Right renal pelvis (tissue), 4 donors: ENCODE results near the gene CPNE7. TPM values are rescaled to one million over a fixed set of nuclear protein-coding genes. Genes with fewer than 3 reads are reported as not detected.
A peak's percentile ranks its signal among the peaks of the same experiment; 100 is the strongest.

ENCODE experiments used
- DNase-seq, 4 donors: peaks; one replicate each; pipeline ENCODE4 v3.0.0-alpha.2; 2013; ENCODE audit warnings: low read depth in 4 of 4, low spot score in 3 of 4, missing footprints in 1 of 4
- polyA plus RNA-seq, 4 donors: library from polyadenylated mRNA; unstranded; fragments of 120-200 nt; gene quantifications; one replicate each; pipeline ENCODE4 v1.2.1, GENCODE V29; 2013; ENCODE audit not compliant: insufficient read length in 4 of 4

Gene CPNE7
- polyA plus RNA-seq, 4 donors: 2.8 to 4.1 (median 2.9) TPM

DNA sequence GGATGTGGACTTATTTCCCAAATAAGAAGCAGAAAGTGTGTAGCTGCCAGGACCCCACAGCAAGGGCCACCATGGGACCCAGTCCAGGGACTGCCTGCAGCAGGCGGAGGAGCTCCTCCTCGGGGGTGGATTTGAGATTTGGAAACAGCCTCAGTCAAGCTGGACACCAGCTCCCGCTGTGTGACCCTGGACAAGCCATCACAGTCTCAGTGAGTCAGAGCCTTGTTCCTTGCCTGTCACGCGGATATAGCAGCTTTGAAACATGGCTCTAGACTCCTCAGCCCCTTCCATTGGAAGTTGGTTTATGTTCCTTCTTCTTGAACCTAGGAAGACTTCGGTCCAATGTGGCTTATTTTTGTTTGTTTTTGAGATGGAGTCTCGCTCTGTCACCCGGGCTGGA, 25.4 kb downstream of the CPNE7 start:
- no peak for DNase-seq

DNA sequence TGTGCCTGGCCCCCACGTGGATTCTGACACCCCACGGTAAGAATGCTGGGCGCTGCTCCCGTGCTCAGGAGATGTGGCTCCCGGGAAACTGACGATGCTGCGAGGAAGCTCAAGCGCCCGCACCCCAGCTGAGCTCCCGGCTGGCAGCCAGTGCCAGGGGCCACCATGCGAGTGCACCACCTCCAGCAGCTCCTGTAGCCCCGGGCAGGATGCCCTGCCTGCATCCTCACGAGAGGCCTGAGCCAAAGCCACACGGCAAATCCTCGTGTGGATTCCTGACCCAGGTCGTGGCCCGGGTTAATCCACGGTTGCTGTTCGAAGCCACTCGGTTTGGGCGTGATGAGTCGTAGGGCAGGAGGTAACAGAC, 26.3 kb downstream of the CPNE7 start:
- no peak for DNase-seq

DNA sequence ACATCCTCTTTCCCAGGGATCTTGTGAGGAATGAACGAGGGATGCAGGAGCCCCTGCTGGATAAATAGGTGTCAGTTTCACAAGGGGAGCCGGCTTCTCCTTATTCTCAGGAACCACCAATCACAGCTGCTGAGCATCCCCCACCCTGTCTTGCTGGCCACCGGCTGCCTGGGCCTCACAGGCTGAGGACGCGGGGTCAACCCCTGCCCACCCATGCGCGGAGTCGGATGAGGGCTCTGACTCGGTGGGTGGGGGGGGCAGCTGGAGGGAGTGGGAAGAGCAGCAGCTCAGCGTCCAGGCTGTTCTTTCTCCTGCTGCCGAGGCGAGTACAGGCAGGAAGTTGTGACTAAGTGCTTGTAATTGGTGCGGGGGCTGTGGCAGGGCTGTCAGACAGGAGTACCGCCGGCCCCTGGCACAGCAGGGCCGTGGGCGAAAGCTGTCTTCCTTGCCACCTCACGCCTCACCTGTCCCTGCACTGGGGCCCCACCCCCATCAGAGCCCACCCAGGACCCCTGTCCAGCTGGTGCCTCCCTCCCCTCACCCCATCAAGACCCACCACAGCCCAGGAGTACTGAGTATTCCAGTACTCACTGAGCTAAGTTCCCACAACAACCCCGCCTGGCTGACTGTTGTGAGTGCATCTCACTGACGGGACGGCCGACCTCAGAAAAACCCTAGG, 26.9 kb downstream of the CPNE7 start:
- peak; percentile 70 to 82 (median 78) for DNase-seq

DNA sequence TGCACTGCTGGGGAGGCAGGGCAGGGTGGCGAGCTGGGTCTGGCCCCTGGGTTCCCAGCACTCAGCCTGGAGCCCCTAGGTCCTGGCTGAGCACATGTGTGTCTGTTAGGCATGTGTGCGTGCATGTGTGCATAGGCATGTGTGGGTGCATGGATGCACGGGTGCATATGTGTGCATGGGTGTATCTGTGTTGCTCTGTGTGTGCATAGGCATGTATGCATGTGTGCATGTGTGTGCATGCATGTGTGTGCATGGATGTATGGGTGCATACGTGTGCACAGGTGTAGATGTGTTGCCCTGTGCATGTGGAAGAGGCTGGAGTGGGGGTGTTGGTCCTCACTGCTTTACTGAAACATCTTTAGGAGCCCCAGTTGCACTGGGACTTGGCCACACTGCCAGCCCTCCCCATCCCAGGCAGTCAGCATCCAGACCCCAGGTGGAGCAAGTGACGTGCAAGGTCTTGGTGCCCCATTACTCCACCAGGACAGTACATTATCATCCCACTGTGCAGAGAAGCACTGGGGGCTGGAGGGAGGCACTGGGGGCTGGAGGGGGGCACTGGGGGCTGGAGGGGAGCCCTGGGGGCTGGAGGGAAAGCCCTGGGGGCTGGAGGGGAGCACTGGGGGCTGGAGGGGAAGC, 27.5 kb downstream of the CPNE7 start:
- DNase-seq: no peak

DNA sequence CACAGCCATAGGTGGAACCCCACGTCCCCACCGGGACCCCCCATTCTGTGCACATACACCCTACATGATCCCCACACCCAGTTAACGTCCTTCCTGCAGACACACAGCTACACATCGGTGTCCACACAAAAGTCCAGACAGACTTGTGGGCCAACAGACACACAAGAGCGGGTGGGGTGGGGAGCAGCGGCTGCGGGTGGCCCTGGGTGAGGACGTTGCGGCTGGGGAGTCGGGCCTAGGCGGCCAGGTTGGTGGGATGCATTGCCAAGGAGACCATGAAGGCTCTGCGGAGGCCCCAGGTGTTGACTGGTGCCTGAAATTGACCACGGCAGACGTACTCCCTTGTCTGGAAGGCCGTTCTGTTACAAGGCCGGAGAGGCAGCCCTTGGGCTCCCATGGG, 29.2 kb downstream of the CPNE7 start:
- no peak for DNase-seq

DNA sequence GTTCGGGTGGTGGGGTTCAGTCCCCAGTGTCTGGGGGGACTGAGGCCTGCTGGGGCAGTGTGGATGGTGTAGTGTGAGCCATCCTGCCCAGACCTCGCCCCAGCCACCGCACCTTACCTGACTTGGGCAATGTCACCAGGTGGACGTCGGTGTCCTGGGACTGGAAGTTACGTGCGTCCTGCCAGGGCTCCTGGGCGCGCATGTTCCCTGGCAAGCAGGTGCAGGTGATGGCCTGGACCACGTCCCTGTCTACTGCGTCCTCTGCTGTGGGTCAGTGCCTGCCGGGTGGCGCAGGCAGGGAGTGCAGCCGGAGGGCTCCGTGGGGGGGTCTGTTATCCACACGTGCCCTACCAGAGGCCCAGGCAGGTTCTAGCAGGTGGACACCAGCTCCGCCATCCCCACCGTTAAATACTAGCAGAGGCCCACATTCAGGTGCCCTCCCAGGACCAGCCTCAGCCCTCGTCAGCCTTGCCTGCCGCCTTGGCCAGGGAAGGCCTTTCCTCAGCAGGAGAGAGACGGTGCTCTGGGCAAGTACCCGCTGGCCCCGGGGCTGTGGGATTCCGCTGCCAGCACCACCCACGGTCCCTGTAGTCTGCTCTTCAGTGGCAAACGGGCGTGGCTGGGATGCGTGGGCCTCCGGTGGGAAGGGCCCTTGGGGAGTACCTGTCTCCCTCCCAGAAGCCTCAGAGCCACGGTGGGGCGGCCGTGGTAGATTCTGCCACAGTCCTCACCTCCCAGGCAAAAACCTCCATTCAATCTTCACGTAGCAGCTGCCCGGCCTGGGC, 29.8 kb downstream of the CPNE7 start:
- DNase-seq: no peak

DNA sequence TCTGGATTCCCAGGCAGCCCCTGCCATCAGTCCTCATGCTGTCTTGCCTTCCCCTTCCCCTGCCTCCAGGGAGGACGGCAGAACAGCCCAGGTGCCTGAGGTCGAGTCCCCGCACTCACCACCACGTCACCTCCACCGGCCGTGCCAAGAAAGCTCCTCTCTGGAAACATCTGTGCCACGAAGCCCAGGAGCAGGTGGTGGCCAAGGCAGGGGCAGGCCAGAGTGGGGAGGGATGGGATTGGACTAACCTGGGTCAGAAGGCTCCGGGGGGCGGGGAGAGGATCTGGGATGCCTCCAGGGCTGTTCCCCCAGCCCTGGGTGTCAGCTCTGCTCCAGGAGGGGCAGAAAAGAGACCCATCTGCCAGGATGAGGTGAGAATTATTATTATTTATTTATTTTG, 30.4 kb downstream of the CPNE7 start:
- DNase-seq: no peak

DNA sequence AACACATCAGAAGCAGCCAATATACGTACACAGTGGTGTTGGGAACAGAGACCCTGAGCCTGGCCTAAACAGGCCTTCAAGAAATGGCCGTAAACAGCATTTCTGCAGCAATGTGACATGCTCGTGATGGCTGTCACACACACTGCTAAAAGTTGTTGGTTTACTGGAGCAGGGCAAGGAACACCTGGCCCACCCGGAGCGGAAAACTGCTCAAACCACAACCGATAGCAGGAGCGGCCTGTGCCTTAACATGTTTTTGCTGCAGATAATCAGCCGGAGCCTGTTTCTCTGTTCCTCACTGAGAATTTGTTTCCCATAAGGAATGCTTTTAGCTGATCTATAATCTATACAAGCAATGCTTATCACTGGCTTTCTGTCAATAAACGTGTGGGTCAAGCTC, 31.9 kb downstream of the CPNE7 start:
- no peak for DNase-seq

DNA sequence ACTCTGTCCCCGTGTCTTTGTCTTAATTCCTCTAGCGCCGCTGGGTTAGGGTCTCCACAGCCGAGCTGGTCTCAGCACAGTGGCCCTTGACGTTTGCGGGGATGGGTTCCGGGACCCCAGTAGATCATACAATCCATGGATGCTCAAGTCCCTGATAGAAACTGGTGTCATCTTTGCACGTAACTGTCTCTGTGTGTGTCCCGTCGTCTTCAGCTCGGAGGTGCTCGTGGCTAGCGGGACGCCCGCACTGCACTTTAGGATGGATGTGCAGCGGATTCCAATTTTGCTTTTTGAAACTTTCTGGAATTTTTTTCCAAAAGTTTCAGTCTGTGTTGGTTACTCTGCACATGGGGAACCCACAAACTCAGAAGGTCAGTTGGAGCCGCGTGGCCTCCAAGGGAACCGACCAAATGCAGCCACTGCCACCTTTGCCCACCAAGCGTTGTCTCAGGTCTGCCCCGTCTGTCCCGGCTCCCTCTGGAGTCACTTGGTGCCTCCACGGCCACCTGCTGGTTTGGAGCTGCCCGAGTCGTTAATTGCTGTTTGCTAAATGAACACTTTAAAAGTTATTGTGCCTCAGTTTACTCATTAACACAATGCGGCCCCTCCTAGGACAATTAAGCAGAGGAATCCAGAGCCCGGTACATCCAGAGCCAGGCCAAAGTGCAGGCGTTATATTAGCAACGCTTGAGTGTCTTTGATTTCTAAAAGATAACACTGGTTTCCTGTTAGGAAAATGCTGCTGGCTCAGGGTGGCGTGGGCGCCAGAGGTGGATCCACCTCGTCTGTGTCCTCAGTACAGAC, 32.6 kb downstream of the CPNE7 start:
- no peak for DNase-seq

DNA sequence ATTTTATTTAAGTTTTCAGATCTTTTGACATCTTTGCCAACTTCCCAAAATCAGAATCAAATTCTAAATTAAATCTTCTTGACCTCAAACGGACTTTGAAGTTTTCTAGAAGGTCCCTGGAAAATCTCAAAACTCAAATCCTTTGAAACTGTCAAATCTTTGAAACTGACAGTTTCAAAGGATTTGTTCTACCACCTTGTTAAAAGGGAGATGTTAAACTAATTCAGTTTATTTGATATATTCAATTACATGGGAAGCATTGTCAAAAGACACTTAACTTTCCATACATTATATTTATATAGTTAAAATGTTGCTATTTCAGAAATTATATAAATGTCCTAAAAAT, 34.5 kb downstream of the CPNE7 start:
- DNase-seq: no peak

DNA sequence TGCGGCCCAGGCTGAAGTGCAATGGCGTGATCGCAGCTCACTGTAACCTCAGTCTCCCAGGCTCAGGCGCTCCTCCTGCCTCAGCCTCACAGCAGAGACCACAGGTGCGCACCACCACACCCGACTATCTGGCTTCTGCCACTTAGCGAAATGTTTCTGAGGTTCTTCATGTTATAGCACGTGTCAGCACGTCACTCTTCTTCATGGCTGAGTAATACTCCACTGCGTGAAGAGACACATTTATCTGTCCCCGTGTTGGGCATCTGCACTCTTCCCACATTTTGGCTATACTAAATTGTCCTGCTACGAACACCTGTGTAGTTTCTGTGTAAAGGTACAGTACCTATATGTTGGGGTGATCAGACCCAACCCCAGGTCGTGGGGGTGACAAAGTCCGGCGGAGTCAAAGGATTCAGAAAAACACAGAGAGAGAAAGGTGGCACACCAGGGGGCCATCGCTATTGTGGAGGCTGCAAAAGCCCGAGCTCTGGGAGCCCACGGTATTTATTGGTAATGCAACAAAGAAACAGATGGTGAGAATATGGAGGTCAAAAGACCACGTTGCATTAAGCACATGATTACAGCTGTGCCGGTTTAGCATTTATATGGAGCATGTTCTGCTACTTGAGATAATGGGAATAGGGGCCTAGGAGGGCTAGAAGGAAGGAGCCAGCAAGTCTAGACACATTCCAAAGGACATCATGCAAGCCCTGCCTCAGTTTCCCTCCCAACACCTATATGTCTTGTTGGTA, 37.0 kb downstream of the CPNE7 start:
- no peak for DNase-seq

DNA sequence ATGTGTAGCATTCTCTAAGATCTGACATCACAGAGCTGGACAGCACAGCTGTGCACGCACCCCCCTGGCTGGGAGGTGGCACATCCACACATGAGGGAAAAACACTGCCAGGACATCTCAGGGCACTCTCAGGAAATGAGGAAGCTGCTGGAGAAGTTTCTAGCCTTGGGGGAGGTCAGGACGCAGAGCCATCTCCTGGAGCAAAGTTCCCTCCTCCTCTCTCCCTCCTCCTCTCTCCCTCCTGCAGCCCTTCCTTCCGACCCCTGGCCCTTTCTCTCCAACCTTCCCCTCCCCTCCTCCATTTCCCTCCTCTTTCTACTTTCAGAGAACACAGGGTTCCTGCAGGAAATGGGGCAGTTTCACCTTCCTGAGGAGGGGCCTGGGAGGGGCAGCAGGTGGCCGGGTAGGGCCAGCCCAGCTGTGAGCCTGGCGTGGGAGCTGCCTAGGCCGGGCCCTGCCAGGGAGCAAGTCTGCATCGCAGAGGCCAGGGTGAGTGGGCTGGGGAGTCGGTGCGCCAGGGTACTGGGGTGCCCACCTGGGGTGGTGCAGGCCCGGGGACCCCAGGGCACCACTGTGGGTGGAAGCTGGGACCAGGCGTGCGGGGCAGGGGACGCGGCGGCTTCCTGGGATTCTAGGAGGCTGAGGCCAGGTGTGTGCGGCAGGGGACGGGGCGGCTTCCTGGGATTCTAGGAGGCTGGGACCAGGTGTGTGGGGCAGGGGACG, 37.8 kb downstream of the CPNE7 start, which contains the start of gene DPEP1:
DPEP1 (plus strand) TSS at position 412 of the 723 bp plus-strand sequence. CDS start 16,769 bp downstream, outside the sequence.
- peak in 1 of 4 donors; percentile 40 for DNase-seq

DNA sequence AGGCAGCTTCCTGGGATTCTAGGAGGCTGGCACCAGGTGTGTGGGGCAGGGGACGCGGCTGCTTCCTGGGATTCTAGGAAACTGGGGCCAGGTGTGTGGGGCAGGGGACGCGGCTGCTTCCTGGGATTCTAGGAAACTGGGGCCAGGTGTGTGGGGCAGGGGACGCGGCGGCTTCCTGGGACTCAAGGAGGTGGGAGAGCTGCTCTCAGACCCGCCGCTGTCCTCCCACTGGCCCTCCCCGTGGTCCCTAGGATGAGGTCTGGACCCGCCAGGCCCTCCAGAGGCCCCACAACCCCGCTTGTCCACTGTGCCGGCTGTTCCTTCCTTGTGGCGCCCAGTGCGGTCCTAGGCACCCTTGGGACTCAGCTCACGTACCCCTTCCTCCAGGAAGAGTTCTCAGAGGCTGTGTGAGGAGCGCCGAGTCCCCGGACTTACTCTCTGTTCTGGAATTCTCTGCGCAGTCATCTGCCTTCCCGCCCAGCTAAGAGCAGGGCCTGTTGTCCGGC, 38.4 kb downstream of the CPNE7 start:
- DNase-seq: no peak

DNA sequence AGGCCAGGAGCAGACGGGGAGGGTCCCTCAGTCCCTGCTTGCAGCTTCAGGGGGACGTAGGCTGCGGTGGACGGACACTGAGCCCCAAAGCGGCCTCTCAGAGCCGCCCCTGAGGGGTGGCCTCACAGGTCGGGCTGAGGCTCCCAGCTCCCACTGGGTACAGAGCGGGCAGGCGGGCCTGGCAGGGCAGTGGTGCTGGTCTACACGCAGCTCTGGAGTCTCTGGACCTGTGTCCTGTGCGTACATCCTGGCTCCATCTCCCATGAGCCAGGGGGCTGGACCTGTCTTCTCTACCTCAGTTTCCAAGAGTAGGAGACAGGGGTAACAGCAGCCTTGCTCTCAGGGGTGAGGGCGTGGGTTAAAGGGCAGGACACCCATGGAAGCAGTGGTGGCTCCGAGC, 39.6 kb downstream of the CPNE7 start:
- DNase-seq: no peak

DNA sequence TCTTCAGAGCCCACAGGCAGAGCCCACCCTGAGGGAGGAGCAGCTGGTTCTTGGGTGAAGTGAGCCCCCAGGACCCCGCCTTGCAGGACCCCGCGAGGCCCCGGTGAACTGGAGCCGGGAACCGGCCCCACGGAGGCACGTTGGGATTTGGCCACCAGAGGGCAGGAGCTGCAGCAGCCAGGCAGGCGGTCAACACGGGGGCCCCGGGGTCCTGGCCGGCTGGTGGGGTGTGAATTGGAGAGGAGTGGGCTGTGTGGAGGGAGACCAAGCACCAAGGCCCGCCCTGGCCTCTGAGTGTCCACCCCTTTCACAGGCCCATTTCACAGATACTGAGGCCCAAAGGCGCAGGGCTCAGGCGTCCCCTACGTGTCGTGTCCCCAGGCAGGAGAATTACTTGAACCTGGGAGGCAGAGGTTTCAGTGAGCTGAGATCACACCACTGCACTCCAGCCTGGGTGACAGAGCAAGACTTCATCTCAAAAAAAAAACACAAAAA, 40.1 kb downstream of the CPNE7 start:
- DNase-seq: no peak

DNA sequence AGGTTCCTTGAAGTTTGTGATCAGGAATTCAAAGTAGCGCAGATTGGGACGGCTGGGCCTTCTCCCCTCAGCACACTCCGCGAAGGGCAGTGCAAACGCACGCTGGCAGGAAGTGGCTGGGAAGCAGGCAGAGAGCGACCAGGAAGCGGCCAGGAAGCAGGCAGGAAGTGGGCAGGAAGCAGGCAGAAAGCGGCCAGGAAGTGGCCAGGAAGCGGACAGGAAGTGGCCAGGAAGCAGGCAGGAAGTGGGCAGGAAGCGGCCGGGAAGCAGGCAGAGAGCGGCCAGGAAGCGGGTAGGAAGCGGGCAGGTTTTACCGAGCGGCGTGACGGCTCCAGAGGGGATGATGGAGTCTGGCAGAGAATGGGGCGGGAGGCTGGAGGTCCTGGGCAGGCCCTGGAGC, 41.1 kb downstream of the CPNE7 start:
- no peak for DNase-seq

DNA sequence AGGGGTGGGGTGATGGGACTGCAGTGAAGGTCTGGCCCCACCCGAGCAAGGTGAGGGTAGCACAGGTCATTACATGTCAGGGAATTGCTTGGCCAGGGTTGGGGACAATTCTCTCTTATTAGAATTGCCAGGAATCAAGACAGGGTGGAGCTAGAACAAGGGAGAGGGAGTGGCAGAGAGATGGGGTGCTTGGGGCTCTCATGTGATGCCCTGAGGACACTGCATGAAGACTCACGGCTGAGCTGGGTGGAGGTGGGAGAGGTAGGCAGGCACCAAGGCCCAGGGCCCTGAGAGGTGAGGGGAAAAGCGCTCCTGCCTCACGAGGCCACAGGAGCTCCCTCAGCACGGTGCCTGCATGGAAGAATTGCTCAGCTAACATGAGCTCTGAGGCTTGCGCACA, 41.5 kb downstream of the CPNE7 start:
- no peak for DNase-seq

DNA sequence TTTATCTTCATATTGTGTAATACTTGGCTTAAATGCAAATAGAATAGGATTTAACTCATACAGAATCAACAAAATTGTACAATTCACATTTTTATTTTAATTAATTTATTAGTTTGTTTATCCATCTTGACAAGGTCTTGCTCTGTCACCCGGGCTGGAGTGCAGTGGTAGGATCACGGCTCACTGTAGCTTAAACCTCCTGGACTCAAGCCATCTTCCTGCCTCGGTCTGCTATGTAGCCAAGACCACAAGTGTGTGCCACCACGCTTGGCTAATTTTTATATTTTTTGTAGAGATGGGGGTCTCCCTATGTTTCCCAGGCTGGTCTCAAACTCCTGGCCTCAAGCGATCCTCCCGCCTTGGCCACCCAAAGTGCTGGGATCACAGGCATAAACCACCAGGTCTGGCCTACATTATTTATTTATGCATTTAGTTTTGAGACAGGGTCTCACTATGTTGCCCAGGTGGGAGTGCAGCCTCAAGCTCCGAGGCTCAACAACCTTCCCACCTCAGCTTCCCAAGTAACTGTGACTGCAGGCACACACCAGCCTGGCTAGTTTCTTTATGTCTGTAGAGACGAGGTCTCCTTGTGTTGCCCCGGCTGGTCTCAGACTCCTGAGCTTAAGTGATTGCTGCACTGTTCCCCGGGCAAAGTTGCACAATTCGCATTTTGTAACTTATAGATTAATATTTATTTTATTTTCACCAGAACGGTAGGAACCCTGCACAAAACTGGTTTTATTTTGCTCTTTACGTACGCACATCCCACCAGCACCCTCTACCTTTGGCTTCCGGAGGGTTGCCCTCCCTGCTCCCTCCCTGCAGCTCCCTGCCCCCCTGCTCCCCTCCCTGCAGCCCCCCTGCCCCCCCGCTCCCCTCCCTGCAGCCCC, 42.8 kb downstream of the CPNE7 start:
- no peak for DNase-seq
